Measurements from ENCODE around the gene FBXL20. TPM values are rescaled to one million over a fixed set of nuclear protein-coding genes. Genes with fewer than 3 reads are reported as not detected.

Gene FBXL20
- total and polyA plus RNA-seq, 9 of the 15 experiments (the other 6 are each of a cell fraction or from before 2014, with no cell fraction given): 1.8 to 15.1 (median 5.6) TPM

DNA sequence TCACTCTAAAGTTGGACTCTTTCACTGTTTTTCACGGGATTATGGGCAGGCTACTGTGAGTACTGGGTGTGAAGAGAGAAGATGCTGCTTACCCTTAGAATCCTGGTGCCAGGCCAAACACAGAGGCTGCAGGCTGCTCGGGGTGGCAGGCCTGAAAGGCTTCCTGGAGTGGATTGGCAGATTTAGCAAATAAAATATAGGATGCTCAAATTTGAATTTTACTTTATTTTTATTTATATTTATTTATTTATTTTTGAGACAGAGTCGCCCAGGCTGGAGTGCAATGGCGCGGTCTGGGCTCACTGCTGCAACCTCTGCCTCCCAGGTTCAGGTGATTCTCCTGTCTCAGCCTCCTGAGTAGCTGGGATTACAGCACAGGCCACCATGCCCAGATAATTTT lies 160.8 kb downstream of the FBXL20 start:
- no peak overlapping the region for H3K9ac ChIP-seq (ENCODE audit: insufficient read depth in 1 of 2, low read depth in 2 of 2, low read length in 2 of 2)
- DNase-seq (ENCODE audit: extremely low read depth in 1 of 4, low spot score in 3 of 4) (no peak), ATAC-seq (no peak), FAIRE-seq (no peak)
- no peak overlapping the region for H3K4me2 ChIP-seq (ENCODE audit: insufficient read depth, low read length)
- BruUV-seq (replicated peaks): no TSS peak
- no peak overlapping the region for H3K27ac ChIP-seq (ENCODE audit: extremely low read depth, low read depth, low read length)
- WGBS (ENCODE audit: insufficient coverage, low coverage, missing lambda C conversion rate): 49% methylated on average over 5 of the region's 5 CpGs
- no peak overlapping the region for H3K4me3 ChIP-seq
- H2AFZ ChIP-seq (ENCODE audit: low read depth, low read length): no peak overlapping the region
- TF ChIP-seq, protein P1, sequence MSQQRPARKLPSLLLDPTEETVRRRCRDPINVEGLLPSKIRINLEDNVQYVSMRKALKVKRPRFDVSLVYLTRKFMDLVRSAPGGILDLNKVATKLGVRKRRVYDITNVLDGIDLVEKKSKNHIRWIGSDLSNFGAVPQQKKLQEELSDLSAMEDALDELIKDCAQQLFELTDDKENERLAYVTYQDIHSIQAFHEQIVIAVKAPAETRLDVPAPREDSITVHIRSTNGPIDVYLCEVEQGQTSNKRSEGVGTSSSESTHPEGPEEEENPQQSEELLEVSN (IDR thresholded peaks at IDR 0.05; ENCODE audit: borderline replicate concordance in 1 of 2, extremely low read depth in 1 of 2, insufficient read depth in 1 of 2, insufficient read length in 1 of 2, low read depth in 1 of 2, low read length in 1 of 2, poor library complexity in 1 of 2, severe bottlenecking in 1 of 2): no peak
- TF ChIP-seq NFE2L1 (tag; IDR thresholded peaks at IDR 0.05; ENCODE audit: borderline replicate concordance, low read depth): no peak
- no peak for TF ChIP-seq CHCHD3 (CRISPR knock-in tag; IDR thresholded peaks at IDR 0.05)
- TF ChIP-seq ASH1L (IDR thresholded peaks at IDR 0.05; ENCODE audit: borderline replicate concordance, low read depth, partially characterized antibody): no peak
- TF ChIP-seq SPI1 (IDR thresholded peaks at IDR 0.05; ENCODE audit: borderline replicate concordance, low read depth, low read length): no peak
- no peak for TF ChIP-seq BRD4 (IDR thresholded peaks at IDR 0.05)
- TF ChIP-seq POLR2H (tag; IDR thresholded peaks at IDR 0.05; ENCODE audit: low read depth): no peak
- no peak for TF ChIP-seq HDAC3 (IDR thresholded peaks at IDR 0.05; ENCODE audit: borderline replicate concordance, partially characterized antibody)
- no peak for TF ChIP-seq OTX1 (CRISPR knock-in tag; IDR thresholded peaks at IDR 0.05)
- TF ChIP-seq ZFP91 (CRISPR knock-in tag; IDR thresholded peaks at IDR 0.05): no peak
- no peak for TF ChIP-seq NFXL1 (CRISPR knock-in tag; IDR thresholded peaks at IDR 0.05)
- no peak for TF ChIP-seq MTF1 (CRISPR knock-in tag; IDR thresholded peaks at IDR 0.05; ENCODE audit: borderline replicate concordance)
- no peak for TF ChIP-seq ZKSCAN3 (CRISPR knock-in tag; IDR thresholded peaks at IDR 0.05)
- no peaks in the 10 kb centered on the region for H3K9me1 ChIP-seq (ENCODE audit: control insufficient read depth, insufficient read depth, low read length)
- H3K36me3 ChIP-seq (ENCODE audit: control insufficient read depth, insufficient read depth, low read length): no peaks in the 10 kb centered on the region
- no peaks in the 10 kb centered on the region for H3K9me3 ChIP-seq (replicated peaks; ENCODE audit: control insufficient read depth, insufficient read depth, low read depth, low read length)
- H3K79me2 ChIP-seq (ENCODE audit: control insufficient read depth, insufficient read depth, low read length): no peaks in the 10 kb centered on the region
- peaks cover 2 to 19% of the 10 kb centered on the region in 2 experiments; a peak in 4 of 5 replicates for H3K4me1 ChIP-seq (replicated peaks in 1 of 2; ENCODE audit: control insufficient read depth in 2 of 2, insufficient read depth in 2 of 2, low read length in 2 of 2)
- ChIA-PET POLR2A (interaction anchor here (0.6 kb wide), 2 partner anchors 90 to 327 kb away, joined by 3 read pairs; no protein-coding TSS in a partner anchor), CTCF (ENCODE audit: low intra/inter-chr PET ratio) (no interaction called here)
- intact Hi-C loops (cut with micrococcal nuclease) (loop anchor here (10.0 kb wide), 1 partner anchor 86 kb away; the partner anchor contains the start of gene PLXDC1), in situ Hi-C loops (cut with MboI) (no loop called here)
- H4K20me1 ChIP-seq (replicated peaks; ENCODE audit: control insufficient read depth, insufficient read depth, low read length): peaks cover 4% of the 10 kb centered on the region; the same call in 1 of the 2 replicates
- H3K27me3 ChIP-seq (ENCODE audit: control insufficient read depth in 2 of 2, insufficient read depth in 2 of 2, low read length in 2 of 2): peaks cover 0 to 6% of the 10 kb centered on the region in 2 experiments; a peak in 2 of 5 replicates
